Parathyroid adenoma (tissue), 2 donors: ENCODE data around the gene C17orf50.
A peak's percentile ranks its signal among the peaks of the same experiment; 100 is the strongest.

ENCODE experiments used
- H2AFZ ChIP-seq: fragments of 300-600 bp; sonication (generic); one replicate; pipeline ENCODE4 v1.7.0; 2017; ENCODE audit warnings: antibody characterized with exemption, mild to moderate bottlenecking
- H3K27ac ChIP-seq: fragments of 300-600 bp; sonication (generic); one replicate; pipeline ENCODE4 v1.7.0; 2017
- H3K27me3 ChIP-seq: fragments of 300-600 bp; sonication (generic); one replicate; pipeline ENCODE4 v1.7.0; 2017; ENCODE audit warnings: low read length; ENCODE audit not compliant: control insufficient read depth, insufficient read depth
- H3K36me3 ChIP-seq: fragments of 300-600 bp; sonication (generic); one replicate; pipeline ENCODE4 v1.7.0; 2017; ENCODE audit warnings: low read length; ENCODE audit not compliant: control insufficient read depth, insufficient read depth
- H3K4me1 ChIP-seq: fragments of 300-600 bp; sonication (generic); one replicate; pipeline ENCODE4 v1.7.0; 2017; ENCODE audit warnings: control low read depth
- H3K4me2 ChIP-seq: fragments of 300-600 bp; sonication (generic); one replicate; pipeline ENCODE4 v1.7.0; 2017; ENCODE audit warnings: low read length
- H3K4me3 ChIP-seq: fragments of 300-600 bp; sonication (generic); one replicate; pipeline ENCODE4 v1.7.0; 2017; ENCODE audit warnings: low read depth, low read length
- H3K79me2 ChIP-seq: fragments of 300-600 bp; sonication (generic); one replicate; pipeline ENCODE4 v1.7.0; 2017; ENCODE audit warnings: control low read depth
- H3K9ac ChIP-seq: fragments of 300-600 bp; sonication (generic); one replicate; pipeline ENCODE4 v1.7.0; 2017; ENCODE audit warnings: mild to moderate bottlenecking
- H3K9me3 ChIP-seq: fragments of 300-600 bp; sonication (generic); one replicate; pipeline ENCODE4 v1.7.0; 2017; ENCODE audit warnings: low read length; ENCODE audit not compliant: control insufficient read depth
- CTCF ChIP-seq: fragments of 300-600 bp; sonication (generic); IDR thresholded peaks from one replicate; pipeline ENCODE4 v1.7.0; 2017; ENCODE audit warnings: antibody characterized with exemption, mild to moderate bottlenecking
- donor health status: primary hyperparathyroidism.

C17orf50 gene

GRCh38 chr17:35757243-35757642, 3.4 kb upstream of the C17orf50 start:
- H3K4me3 ChIP-seq, result no peak overlapping the region
- H3K27ac ChIP-seq, result no peak overlapping the region
- no peak overlapping the region for H3K4me2 ChIP-seq

GRCh38 chr17:35761601-35762000, 914 bp downstream of the C17orf50 start:
- Histone ChIP-seq H3K4me1 (no peaks in the 10 kb centered on the region), H3K27me3 (no peaks in the 10 kb centered on the region), H3K79me2 (no peaks in the 10 kb centered on the region), H3K4me2 (no peak overlapping the region), H3K27ac (no peak overlapping the region), H3K4me3 (no peak overlapping the region), H2AFZ (no peak overlapping the region), H3K36me3 (no peaks in the 10 kb centered on the region), H3K9ac (no peak overlapping the region), H3K9me3 (no peaks in the 10 kb centered on the region)
- TF ChIP-seq CTCF, result no peak

More at GRCh38 chr17:35757243-35757642, 3.4 kb upstream of the C17orf50 start:
- Histone ChIP-seq H3K9ac (no peak overlapping the region), H3K9me3 (no peaks in the 10 kb centered on the region), H3K27me3 (no peaks in the 10 kb centered on the region), H3K4me1 (no peaks in the 10 kb centered on the region), H2AFZ (no peak overlapping the region), H3K79me2 (no peaks in the 10 kb centered on the region), H3K36me3 (no peaks in the 10 kb centered on the region)
- no peak for TF ChIP-seq CTCF

- H3K4me1 ChIP-seq, result no peaks in the 10 kb centered on the region
- no peaks in the 10 kb centered on the region for H3K27me3 ChIP-seq
- no peak overlapping the region for H3K9ac ChIP-seq
- no peaks in the 10 kb centered on the region for H3K79me2 ChIP-seq
- H3K9me3 ChIP-seq, result no peaks in the 10 kb centered on the region
- no peak for TF ChIP-seq CTCF
- peak overlapping the region; percentile 100 for H2AFZ ChIP-seq
- peak overlapping the region; percentile 76 for H3K4me2 ChIP-seq
- H3K27ac ChIP-seq, result peak overlapping the region; percentile 49
- peak overlapping the region; percentile 44 for H3K4me3 ChIP-seq
- H3K36me3 ChIP-seq, result no peaks in the 10 kb centered on the region
Measured at GRCh38 chr17:35763767-35764122, 3.1 kb downstream of the C17orf50 start.

- peak overlapping the region; percentile 44 for H3K4me3 ChIP-seq
- H3K9ac ChIP-seq, result peak overlapping the region; percentile 28
- peak overlapping the region; percentile 76 for H3K4me2 ChIP-seq
- no peaks in the 10 kb centered on the region for H3K9me3 ChIP-seq
- peak; percentile 93 for TF ChIP-seq CTCF
- H2AFZ ChIP-seq, result peak overlapping the region; percentile 100
- no peaks in the 10 kb centered on the region for H3K27me3 ChIP-seq
- peak overlapping the region; percentile 49 for H3K27ac ChIP-seq
- H3K4me1 ChIP-seq, result no peaks in the 10 kb centered on the region
- H3K79me2 ChIP-seq, result no peaks in the 10 kb centered on the region
- H3K36me3 ChIP-seq, result no peaks in the 10 kb centered on the region
Measured at GRCh38 chr17:35764123-35764991, 3.7 kb downstream of the C17orf50 start.
